AG08396 (cell line): Measurements from ENCODE around the gene STARD7.
"Not testable (repeated sequence)": the region's sequence is repeated elsewhere in the genome, so short reads cannot be mapped to it uniquely, and the experiment has no call there.

Source experiments
- DNase-seq: peaks from one replicate; pipeline ENCODE4 v3.0.0; 2012; ENCODE audit warnings: low spot score, mixed read lengths

Gene STARD7, protein sequence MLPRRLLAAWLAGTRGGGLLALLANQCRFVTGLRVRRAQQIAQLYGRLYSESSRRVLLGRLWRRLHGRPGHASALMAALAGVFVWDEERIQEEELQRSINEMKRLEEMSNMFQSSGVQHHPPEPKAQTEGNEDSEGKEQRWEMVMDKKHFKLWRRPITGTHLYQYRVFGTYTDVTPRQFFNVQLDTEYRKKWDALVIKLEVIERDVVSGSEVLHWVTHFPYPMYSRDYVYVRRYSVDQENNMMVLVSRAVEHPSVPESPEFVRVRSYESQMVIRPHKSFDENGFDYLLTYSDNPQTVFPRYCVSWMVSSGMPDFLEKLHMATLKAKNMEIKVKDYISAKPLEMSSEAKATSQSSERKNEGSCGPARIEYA

DNA sequence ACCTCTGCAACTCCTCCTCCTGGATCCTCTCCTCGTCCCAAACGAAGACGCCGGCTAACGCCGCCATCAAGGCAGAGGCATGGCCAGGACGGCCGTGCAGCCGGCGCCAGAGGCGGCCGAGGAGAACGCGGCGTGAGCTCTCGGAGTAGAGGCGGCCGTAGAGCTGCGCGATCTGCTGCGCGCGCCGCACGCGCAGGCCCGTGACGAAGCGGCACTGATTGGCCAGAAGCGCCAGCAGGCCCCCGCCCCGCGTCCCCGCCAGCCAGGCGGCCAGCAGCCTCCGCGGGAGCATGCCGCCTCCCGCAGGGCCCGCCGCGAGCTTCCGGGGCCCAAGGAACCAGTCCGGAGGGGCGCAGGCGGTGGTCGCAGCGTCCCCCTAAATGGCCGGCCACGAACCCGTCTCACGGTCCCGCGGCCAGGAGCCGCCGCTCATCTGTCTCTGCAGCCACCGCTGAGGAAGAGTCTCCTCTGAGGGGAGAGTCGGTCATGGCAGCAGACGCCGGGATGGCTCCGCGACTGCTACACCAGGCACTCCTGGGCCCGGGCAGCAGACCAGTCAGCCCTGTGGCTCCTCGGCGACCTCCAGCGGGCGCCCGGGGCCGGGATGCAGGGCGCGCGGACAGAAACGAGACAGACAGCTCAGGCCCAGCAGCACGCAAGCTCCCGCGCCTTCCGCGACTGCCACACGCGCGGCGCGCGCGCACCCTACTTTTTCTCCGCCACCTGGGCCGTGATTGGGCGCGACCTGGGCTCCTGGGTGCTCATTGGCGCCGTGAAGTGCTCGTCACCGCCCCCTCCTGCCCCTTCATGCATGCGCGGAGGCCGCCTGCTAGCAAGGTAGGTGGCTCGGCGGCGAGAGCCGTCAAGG, at the start of gene STARD7:
TSS of gene STARD7 (minus strand) at position 685 of the 868 bp plus-strand sequence. CDS start at position 292, 393 bp downstream.
- peak; percentile 98 for DNase-seq

DNA sequence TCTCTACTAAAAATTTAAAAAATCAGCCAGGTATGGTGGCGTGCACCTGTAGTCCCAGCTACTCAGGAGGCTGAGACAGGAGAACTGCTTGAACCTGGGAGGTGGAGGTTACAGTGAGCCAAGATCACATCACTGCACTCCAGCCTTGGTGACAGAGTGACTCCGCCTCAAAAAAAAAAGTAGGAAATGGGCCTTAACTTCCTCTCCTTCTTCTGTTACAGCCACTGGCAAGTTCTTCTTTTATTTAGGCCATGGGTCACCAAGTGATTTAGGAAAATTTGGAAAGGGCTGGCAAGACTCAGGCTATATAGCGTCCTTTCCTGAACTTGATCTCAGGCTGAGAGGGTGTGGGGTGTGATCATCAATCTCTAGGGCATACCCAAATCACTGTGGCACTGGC, 49.1 kb upstream of the STARD7 start:
- not testable (repeated sequence) for DNase-seq

DNA sequence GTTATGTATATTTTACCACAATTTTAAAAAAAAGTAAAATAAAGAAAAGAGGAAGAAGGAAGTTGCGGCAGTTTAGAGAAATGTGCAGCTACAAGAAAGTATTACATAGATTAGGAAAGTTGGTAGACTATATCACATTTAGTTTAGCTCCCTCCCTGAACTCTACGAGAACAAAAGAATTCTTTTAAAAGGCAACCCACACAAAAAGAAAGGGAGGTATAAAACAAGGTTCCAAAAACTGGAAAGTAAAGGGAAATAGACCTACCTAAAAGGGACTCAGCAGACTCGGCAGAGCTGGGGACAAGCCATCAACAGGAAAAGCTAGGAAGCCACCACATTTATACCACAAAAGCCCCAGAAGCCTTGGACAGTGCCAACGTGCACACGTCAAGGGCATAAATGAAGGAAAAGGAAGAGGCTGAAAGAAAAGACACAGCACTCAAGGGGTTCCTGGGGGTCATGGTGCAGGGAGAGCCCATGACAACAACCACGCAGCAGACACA, 48.0 kb upstream of the STARD7 start:
- DNase-seq = no peak

DNA sequence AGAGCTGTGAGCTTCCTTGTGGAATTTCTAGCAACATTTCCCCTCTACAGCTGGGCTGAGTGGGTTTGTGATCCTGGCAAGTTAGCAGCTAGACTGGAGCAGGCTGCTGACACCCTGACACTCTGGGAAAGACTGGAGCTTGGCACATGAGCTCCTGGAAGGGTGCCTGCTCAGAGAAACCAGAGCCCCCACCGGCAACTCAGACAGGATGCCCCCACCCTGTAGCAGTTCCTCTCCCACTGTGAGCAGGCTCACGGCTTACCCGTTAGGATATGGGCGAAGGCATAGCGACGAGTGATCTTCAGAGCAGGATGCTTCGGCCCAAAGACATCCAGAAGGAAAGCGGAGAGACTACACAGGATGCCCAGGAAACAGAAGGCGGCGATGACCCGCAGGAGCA, 45.9 kb upstream of the STARD7 start:
- DNase-seq = no peak

DNA sequence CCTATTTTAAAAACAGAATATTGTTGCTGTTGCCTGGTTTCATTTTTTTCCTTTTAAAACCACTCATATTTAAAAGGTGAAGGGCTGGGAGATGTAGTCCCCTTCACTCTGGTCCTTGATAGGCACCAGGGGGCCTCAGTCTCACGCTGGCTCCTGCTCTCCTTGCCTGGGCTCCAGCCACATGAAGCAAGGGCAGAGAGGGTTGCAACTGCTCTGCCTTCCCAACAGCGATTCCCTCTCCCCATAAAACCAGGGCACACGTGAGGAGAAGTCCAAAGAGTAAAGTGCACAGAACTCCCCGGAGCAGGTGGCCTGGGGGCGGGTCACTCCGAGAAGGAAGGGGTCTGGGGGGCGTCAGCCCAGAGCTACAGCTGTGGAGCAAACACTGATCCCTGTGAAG, 44.4 kb upstream of the STARD7 start:
- no peak for DNase-seq

DNA sequence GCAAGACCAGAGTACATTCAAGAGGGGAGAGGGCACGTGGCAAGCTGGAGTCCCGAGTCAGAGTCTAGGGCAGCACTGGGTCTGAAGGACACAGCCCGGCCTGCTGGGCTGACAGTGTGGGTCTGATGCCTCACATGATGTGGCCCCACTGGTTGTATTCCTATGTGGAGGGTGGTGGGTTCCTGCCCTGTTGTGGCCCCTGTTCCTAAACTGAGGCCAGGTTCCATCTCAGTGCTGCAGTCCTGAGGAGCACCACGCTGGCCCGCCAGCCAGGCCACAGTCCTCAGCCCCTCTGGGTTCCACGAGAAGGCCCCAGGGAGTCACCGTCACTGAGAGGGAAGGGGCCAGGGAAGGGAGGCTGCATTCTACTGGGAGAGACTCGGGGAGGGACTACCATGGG, 43.9 kb upstream of the STARD7 start:
- DNase-seq = no peak

DNA sequence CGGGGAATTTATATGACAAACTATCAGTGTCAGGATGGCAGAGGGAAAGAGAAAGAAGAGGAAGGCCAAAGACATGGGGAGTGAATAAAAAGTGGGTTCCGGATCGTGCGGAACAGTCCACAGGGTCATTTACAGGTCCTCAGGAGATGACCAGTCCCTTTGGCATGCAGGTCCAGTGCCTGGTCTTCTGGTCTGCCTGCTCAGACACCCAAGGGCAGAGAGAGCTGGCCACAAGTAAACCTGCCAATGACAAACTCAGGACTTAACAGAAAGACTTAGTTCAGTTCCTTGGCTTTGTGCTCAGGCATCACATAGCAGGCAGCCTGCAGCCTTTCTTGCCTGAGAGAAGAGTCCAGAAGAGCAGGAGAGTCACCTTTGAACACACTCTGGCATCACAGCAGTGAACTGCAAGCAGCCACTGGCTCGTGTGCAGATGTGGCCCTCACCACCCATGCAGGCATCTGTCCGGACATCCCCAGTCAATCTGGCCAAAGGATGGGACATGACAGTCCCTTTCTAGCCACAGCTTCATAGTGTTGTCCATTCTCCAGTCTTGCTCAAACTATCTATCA, 43.2 kb upstream of the STARD7 start:
- DNase-seq = peak; percentile 91

DNA sequence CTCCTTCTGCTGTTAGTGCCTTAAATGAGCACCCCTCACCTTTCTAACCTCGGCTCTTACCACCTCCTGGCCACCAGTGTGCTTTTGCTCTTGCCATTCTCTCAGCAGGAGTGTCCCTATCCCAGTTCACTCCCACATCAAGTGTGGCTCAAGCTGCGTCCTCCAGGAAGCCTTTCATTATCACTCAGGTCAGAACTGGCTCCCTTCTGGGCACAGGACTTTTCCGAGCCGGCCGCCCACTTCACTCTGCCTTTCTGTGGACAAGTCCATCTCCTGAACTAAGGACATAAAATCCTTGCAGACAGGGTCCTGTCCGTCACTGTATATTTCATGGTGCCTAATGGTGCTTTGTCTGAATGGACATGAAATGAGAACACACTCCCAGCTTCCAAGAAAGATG, 41.6 kb upstream of the STARD7 start:
- DNase-seq = no peak

DNA sequence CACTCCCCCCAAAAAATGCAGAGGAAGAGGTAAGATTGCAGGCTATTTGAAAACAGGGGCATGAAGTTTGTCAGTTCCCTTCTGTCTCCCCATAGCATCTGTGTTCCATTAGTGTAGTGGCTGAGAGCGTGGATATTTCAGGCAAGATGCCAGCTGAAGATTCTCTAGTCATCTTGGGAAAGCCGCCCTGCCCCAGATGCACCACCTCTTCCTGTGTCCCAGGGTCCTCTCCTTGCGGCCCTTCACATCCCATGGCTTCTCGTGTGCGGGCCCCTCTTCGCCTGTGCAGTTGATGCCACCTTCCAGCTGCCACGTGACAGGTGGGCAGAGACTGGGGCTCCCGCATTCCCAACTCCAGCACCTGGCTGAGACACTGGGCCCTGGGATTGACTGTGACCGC, 41.0 kb upstream of the STARD7 start:
- peak; percentile 34 for DNase-seq

DNA sequence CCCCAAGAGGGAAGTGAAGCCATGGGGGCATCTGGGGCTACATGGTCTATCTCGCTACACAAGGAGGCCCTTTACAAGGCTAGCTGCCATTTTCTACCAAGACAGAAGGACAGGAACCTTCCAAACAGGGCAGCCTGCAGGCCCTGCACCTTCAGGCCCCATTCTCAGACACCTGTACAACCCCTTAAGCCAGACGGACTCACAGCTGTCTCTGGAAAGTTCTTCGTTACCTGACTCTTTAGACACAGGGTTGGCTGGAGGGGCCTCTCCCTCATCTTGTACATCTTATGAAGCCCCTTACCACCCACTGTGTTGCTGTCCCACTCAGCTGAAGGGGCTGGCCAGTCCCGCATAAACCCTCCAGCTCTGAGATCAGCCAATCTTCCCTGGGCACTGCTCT, 40.0 kb upstream of the STARD7 start:
- DNase-seq = no peak

DNA sequence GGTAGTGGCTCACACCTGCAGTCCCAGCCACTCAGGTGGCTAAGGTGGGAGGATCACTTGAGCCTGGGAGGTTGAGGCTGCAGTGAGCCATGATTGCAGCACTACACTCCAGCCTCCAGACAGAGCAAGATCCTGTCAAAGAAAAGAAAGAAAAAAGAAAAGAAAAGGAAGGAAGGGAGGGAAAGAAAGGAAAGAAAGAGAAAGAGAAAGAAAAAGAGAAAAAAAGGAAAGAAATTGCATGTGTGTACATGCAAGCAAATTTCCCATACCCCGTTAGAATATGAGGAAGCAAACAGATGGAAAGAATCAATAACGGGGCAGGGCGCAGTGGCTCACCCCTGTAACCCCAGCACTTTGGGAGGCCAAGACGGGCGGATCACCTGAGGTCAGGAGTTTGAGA, 39.3 kb upstream of the STARD7 start:
- no peak for DNase-seq

DNA sequence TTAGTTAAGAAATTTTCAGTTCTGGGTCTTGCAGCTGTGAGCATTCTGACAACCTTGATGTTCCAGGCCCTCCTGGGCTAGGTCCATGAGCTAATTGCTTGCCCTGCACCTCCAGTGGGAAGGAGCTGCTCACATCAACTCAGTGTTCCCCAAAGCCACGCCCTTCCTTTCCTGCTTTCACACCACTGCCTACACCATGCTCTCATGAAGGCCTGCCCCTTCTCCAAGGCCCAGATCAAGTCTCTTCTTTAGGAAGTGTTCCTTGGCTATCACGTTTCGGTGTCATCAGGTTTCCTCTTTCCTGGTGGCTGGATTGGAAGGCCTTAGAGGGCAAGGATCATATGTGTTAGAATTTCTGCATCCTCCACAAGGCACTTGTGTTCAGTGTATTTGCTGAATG, 38.4 kb upstream of the STARD7 start:
- DNase-seq = no peak

DNA sequence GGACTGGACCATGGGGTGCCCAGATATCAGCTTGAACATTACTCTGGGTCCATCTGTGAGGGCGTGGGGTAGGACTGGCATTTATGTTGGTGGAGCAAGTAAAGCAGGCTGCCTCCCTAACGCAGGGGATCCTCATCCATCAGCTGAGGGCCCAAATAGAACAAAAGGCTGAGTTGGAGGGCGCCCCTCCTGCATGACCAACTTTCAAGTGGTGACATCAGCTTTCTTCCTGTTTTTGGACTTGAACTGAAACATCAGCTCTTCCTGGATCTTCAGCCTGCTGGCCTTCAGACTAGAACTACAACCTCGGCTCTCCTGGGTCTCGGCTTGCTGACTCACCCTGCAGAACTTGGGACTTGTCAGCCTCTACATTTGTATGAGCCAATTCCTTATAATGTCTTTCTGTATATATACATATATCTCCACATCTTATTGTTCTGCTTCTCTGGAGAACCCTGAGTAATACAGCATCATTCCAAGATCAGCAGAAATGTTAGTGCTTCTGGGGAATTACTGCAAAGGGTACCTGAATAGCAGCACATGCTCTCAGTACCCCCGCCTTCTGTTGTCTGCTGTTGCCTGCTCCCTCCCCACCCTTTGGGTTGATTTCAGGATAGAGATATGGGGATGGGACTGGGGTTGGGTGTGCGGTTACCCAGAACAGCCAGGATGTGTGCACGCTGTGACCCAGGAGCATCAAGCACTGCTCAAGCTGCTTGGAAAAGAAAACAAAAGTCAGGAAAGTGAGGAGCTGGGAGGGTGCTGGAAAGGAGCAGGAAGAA, 37.2 kb upstream of the STARD7 start:
- DNase-seq = no peak

DNA sequence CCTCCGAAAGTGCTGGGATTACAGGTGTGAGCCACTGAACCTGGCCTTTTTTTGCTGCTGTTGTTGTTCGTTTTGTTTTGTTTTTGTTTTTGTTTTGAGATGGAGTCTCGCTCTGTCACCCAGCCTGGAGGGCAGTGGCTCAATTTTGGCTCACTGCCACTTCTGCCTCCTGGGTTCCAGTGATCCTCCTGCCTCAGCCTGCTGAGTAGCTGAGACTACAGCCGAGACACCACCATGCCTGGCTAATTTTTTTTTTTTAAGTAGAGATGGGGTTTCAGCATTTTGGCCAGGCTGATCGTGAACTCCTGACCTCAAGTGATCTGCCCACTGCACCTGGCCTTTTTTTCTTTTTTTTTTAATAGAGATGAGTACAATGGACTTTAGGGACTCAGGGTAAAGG, 35.2 kb upstream of the STARD7 start:
- DNase-seq = no peak

DNA sequence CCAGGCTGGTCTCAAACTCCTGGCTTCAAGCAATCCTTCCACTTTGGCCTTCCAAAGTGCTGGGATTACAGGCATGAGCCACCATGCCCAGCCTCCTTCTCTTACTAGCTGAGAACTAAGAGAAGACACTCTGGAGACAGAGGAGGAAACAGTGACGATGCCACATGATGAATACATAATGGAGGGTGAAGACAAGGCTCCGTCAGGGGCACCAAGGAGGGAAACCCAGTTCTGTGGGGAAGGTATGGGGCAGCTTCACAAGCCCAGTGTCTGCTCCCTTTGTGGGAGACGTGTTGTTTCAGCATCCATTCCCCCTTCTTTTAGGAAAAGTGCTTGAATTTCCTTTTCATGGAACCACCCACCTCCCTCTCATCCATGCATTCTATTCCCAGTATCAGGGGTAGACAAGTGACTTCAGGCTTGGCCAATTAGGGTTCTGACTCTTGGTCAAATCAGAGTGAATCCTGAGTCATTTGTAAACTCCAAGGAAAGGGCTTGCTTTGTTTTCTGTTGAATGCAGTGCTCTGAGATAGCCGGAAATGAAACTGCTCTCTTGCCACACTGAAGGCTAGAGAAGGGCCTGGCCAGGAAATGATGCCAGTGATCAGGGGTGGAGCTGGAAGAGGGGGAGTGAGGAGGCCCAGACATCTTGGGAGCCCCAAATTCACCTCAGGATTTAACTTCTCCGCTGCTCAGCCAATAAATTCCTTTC, 33.4 kb upstream of the STARD7 start:
- peak; percentile 61 for DNase-seq

DNA sequence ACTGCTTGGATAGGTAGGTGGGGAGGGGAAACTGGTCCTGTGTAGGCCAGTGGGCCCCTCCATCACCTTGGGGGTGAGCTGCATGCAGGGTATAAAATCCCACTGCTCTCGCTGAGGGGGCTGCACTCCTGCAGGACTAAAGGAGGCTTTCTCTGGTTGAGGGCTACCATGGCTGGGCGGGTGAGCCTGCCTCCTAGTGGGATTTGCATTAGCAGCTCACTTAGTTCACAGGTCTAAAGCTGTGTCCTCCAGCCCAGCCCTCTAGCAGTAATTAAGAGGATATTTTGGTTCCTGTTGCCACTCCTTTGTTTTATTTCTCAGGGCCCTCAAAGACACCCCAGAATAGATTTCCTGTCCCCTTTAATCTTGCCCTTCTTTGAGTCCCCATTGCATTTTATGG, 32.6 kb upstream of the STARD7 start:
- DNase-seq = no peak

DNA sequence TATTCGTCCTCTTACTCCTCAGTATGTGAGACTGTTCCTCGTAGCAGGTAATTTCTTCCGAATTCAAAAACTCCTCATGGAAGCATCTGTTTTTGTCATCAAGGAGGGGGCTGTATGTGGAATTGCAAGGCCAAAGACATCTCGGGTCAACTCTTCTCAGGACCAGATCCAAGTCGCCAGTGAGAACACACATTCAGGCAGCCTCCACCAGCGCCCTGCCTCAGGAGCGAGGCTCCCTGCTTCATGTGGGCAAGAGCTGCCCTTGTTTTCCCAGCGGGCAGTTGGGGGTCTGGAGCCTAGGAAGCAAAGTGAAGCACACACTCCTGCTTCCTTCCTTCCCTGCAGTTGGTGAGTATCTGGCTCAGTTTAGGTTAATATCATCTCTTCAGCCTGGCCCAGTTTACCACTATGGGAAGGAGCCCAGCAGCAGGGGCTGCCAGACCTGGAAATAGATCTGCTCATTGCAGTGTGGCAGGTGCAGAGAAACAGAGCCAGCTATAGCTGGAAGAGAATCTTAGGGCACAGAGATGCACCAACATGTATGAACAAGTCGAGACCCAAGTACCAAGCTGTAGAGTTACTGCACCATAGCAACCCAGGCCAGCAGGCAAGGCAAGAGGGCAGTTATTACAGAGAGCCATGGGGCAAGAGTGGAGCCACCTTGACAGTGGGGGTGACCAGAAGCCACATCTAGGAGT, 31.9 kb upstream of the STARD7 start:
- DNase-seq = no peak

DNA sequence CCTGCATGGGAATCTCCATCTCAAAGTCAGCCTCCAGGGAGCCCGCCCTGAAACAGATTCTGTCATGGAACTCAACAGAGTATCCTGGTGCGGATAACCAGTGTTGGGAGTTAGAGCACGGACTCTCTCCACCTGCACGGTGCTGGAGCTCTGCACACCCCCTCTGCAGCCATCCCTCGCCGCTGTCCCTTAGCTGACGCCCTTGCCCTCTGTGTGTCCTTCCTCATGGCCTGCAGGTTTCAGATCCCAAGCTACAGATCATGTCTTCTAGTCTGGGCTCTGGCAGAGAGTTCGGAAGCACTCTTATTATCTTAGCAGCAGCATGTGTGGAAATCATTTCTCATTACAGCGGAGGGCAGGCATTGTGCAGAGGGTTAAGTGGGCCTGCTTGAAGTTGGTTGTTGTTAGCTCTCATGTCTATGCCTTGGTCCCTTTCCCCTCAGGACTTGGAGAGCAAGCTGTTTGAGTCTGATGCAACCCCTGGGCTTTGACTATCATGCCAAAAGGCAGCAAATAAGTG, 31.2 kb upstream of the STARD7 start:
- no peak for DNase-seq

DNA sequence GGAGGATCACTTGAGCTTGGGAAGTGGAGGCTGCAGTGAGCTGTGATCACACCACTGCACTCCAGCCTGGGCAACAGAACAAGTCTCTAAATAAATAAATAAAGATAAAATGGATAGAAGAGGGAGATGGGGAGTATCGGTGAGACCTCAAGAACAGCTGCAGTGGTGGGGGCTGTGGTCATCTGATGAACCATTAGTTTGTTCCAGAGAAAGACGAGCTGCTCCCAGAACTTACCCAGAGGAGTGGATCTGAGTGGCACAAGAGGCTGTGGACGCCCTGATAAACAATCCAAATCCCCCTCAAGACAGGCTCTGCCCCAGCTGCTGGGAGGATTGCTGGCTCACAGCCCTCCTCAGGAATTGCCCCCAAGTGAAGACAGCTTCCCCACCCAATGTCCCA, 30.5 kb upstream of the STARD7 start:
- no peak for DNase-seq

DNA sequence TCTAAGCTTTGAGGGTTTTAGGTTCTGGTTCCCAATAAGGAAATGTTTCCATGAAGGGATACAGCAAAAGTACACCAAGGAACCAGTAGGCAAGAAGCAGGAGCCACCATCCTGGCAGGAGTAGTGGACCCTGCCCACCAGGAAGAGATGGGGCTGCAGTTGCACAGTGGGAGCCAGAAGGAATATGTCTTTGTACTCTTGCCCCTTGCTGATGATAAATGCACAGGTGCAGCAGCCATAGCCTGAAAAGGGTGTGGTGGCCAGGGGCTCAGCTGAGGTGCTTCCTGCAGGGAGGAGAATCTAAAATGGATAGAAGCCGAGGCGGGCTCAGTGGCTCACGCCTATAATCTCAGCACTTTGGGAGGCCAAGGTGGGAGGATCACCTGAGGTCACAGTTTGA, 29.6 kb upstream of the STARD7 start:
- no peak for DNase-seq
